Activated CD4-positive, CD25-positive, alpha-beta regulatory T cell treated with anti-CD3 and anti-CD28 coated beads, Interleukin-2, amount 50 U/mL, for 72 hours (primary cell): ENCODE data around the gene APLNR.
A peak's percentile ranks its signal among the peaks of the same experiment; 100 is the strongest.
"Not testable (repeated sequence)": the region's sequence is repeated elsewhere in the genome, so short reads cannot be mapped to it uniquely, and the experiment has no call there.

Experiments used
- DNase-seq: peaks from one replicate; pipeline ENCODE4 v3.0.0; 2021

APLNR gene

GRCh38 chr11:57237204-57237681, at the start of gene APLNR:
Gene APLNR, minus strand, starts transcription at chr11:57237250. Its CDS starts 246 bp downstream, at chr11:57237004.
- DNase-seq: no peak

GRCh38 chr11:57283231-57283990, 46.4 kb upstream of the APLNR start:
- DNase-seq: no peak

- not testable (repeated sequence) for DNase-seq
These were observed 44.5 kb upstream of the APLNR start for GRCh38 chr11:57281546-57281945.

GRCh38 chr11:57279116-57279515, 42.1 kb upstream of the APLNR start:
- no peak for DNase-seq

GRCh38 chr11:57278721-57279095, 41.7 kb upstream of the APLNR start:
- no peak for DNase-seq

GRCh38 chr11:57277845-57278720, 41.0 kb upstream of the APLNR start:
- peak; percentile 34 for DNase-seq

GRCh38 chr11:57276971-57277675, 40.1 kb upstream of the APLNR start:
- no peak for DNase-seq

GRCh38 chr11:57276169-57276970, 39.3 kb upstream of the APLNR start:
- DNase-seq: no peak

- DNase-seq: no peak
These were observed 38.5 kb upstream of the APLNR start for GRCh38 chr11:57275582-57275981.

- DNase-seq: no peak
These were observed 38.0 kb upstream of the APLNR start for GRCh38 chr11:57274904-57275498.

GRCh38 chr11:57273448-57274058, 36.5 kb upstream of the APLNR start:
- no peak for DNase-seq

GRCh38 chr11:57269571-57270021, 32.5 kb upstream of the APLNR start:
- DNase-seq: no peak

GRCh38 chr11:57266157-57266556, 29.1 kb upstream of the APLNR start:
- DNase-seq: no peak

- no peak for DNase-seq
These were observed 26.3 kb upstream of the APLNR start for GRCh38 chr11:57263351-57263750.

GRCh38 chr11:57262157-57262556, 25.1 kb upstream of the APLNR start:
- no peak for DNase-seq

GRCh38 chr11:57260937-57261783, 24.1 kb upstream of the APLNR start:
- no peak for DNase-seq

- DNase-seq: no peak
These were observed 19.1 kb upstream of the APLNR start for GRCh38 chr11:57256119-57256518.

- no peak for DNase-seq
These were observed 18.6 kb upstream of the APLNR start for GRCh38 chr11:57255618-57256017.

- DNase-seq: no peak
These were observed 17.6 kb upstream of the APLNR start for GRCh38 chr11:57254631-57255030.

- no peak for DNase-seq
These were observed 14.5 kb upstream of the APLNR start for GRCh38 chr11:57251491-57252104.
